NT2/D1 (cell line): Measurements from ENCODE around the gene MPG.

Source experiments
- SUZ12 ChIP-seq: IDR thresholded peaks from 2 replicates; pipeline ENCODE4 v1.6.1; 2011; ENCODE audit not compliant: insufficient read length, insufficient read depth; ENCODE audit errors: extremely low read depth
- YY1 ChIP-seq: IDR thresholded peaks from 2 replicates; pipeline ENCODE4 v1.6.1; 2011; ENCODE audit not compliant: insufficient read length, insufficient read depth
- ZNF274 ChIP-seq: IDR thresholded peaks from 2 replicates; pipeline ENCODE4 v1.6.1; 2011; ENCODE audit warnings: mild to moderate bottlenecking, low read depth, low read length

- TF ChIP-seq YY1, result no peak
- no peak for TF ChIP-seq ZNF274
- no peak for TF ChIP-seq SUZ12
Measured at GRCh38 chr16:85865-86264, 7.8 kb downstream of the MPG start.
